IPS-15b (cell line): ENCODE measurements around the gene LRR1.
A peak's percentile ranks its signal among the peaks of the same experiment; 100 is the strongest.

ENCODE experiments used
- H3K27me3 ChIP-seq: one replicate; pipeline ENCODE4 v1.6.1; 2013; ENCODE audit warnings: low read length; ENCODE audit not compliant: control insufficient read depth, insufficient read depth
- H3K36me3 ChIP-seq: one replicate; pipeline ENCODE4 v1.6.1; 2013; ENCODE audit warnings: low read length; ENCODE audit not compliant: control insufficient read depth, insufficient read depth
- H3K4me1 ChIP-seq: one replicate; pipeline ENCODE4 v1.6.1; 2013; ENCODE audit warnings: mild to moderate bottlenecking, low read length; ENCODE audit not compliant: control insufficient read depth, insufficient read depth
- H3K4me3 ChIP-seq: one replicate; pipeline ENCODE4 v1.5.1; 2013; ENCODE audit warnings: low read depth, low read length
- H3K9ac ChIP-seq: one replicate; pipeline ENCODE4 v1.6.1; 2013; ENCODE audit warnings: low read depth, mild to moderate bottlenecking, low read length
- H3K9me3 ChIP-seq: one replicate; pipeline ENCODE4 v1.6.1; 2013; ENCODE audit warnings: mild to moderate bottlenecking, low read length; ENCODE audit not compliant: control insufficient read depth, insufficient read depth

The LRR1 gene

GRCh38 chr14:49620182-49621113 is 21.7 kb downstream of the LRR1 start, which contains the start of the genes MGAT2 and RPL36AL:
Gene MGAT2 (plus strand): TSS chr14:49620799. CDS start chr14:49621269, 470 bp downstream.
Gene RPL36AL (minus strand): TSS chr14:49620626. CDS start chr14:49619104, 1,522 bp downstream.
- Histone ChIP-seq H3K36me3 (peaks cover 3% of the 10 kb centered on the region), H3K4me1 (peaks cover 4% of the 10 kb centered on the region), H3K27me3 (peaks cover 3% of the 10 kb centered on the region), H3K9ac (peak within 1 kb of the TSS; percentile 95), H3K4me3 (peak within 1 kb of the TSS; percentile 98), H3K9me3 (no peaks in the 10 kb centered on the region)

GRCh38 chr14:49621114-49621881 is 22.6 kb downstream of the LRR1 start:
- H3K4me3 ChIP-seq: peak overlapping the region; percentile 98
- peak overlapping the region; percentile 48 for H3K9ac ChIP-seq
- peaks cover 3% of the 10 kb centered on the region for H3K36me3 ChIP-seq
- peaks cover 3% of the 10 kb centered on the region for H3K27me3 ChIP-seq
- peaks cover 4% of the 10 kb centered on the region for H3K4me1 ChIP-seq
- no peaks in the 10 kb centered on the region for H3K9me3 ChIP-seq

- peaks cover 4% of the 10 kb centered on the region for H3K4me1 ChIP-seq
- H3K9ac ChIP-seq: no peak overlapping the region
- H3K27me3 ChIP-seq: peaks cover 3% of the 10 kb centered on the region
- H3K4me3 ChIP-seq: peak overlapping the region; percentile 98
- no peaks in the 10 kb centered on the region for H3K9me3 ChIP-seq
- H3K36me3 ChIP-seq: peaks cover 3% of the 10 kb centered on the region
Measured at GRCh38 chr14:49622022-49622607, 23.4 kb downstream of the LRR1 start.

GRCh38 chr14:49623387-49623786 is 24.6 kb downstream of the LRR1 start:
- H3K27me3 ChIP-seq: peaks cover 3% of the 10 kb centered on the region
- peaks cover 3% of the 10 kb centered on the region for H3K36me3 ChIP-seq
- H3K9me3 ChIP-seq: no peaks in the 10 kb centered on the region
- no peak overlapping the region for H3K4me3 ChIP-seq
- H3K9ac ChIP-seq: no peak overlapping the region
- H3K4me1 ChIP-seq: peaks cover 4% of the 10 kb centered on the region

- peaks cover 4% of the 10 kb centered on the region for H3K4me1 ChIP-seq
- no peak overlapping the region for H3K9ac ChIP-seq
- H3K9me3 ChIP-seq: no peaks in the 10 kb centered on the region
- H3K27me3 ChIP-seq: peaks cover 3% of the 10 kb centered on the region
- peaks cover 3% of the 10 kb centered on the region for H3K36me3 ChIP-seq
- no peak overlapping the region for H3K4me3 ChIP-seq
Measured at GRCh38 chr14:49623941-49624839, 25.4 kb downstream of the LRR1 start.

- no peaks in the 10 kb centered on the region for H3K9me3 ChIP-seq
- no peaks in the 10 kb centered on the region for H3K27me3 ChIP-seq
- no peaks in the 10 kb centered on the region for H3K4me1 ChIP-seq
- H3K36me3 ChIP-seq: peaks cover 4% of the 10 kb centered on the region
- peak overlapping the region; percentile 88 for H3K9ac ChIP-seq
- H3K4me3 ChIP-seq: peak overlapping the region; percentile 82
Measured at GRCh38 chr14:49633640-49634546, 35.2 kb downstream of the LRR1 start.

GRCh38 chr14:49634547-49635334 is 36.0 kb downstream of the LRR1 start, which contains the start of gene DNAAF2:
Gene DNAAF2 (minus strand): TSS chr14:49635244. CDS start chr14:49635149, 95 bp downstream.
- no peaks in the 10 kb centered on the region for H3K4me1 ChIP-seq
- peak within 1 kb of the TSS; percentile 82 for H3K4me3 ChIP-seq
- H3K27me3 ChIP-seq: no peaks in the 10 kb centered on the region
- peaks cover 6% of the 10 kb centered on the region for H3K36me3 ChIP-seq
- peak within 1 kb of the TSS; percentile 88 for H3K9ac ChIP-seq
- H3K9me3 ChIP-seq: no peaks in the 10 kb centered on the region

GRCh38 chr14:49636866-49637265 is 38.1 kb downstream of the LRR1 start:
- Histone ChIP-seq H3K4me3 (no peak overlapping the region), H3K4me1 (no peaks in the 10 kb centered on the region), H3K9me3 (no peaks in the 10 kb centered on the region), H3K9ac (no peak overlapping the region), H3K27me3 (no peaks in the 10 kb centered on the region), H3K36me3 (peaks cover 6% of the 10 kb centered on the region)

GRCh38 chr14:49637534-49638078 is 38.9 kb downstream of the LRR1 start:
- Histone ChIP-seq H3K36me3 (peaks cover 6% of the 10 kb centered on the region), H3K4me3 (no peak overlapping the region), H3K9ac (no peak overlapping the region), H3K27me3 (no peaks in the 10 kb centered on the region), H3K4me1 (no peaks in the 10 kb centered on the region), H3K9me3 (no peaks in the 10 kb centered on the region)
